GM23338 (cell line): ENCODE results near the gene RAD51B. TPM values are rescaled to one million over a fixed set of nuclear protein-coding genes. Genes with fewer than 3 reads are reported as not detected.

Experiments
- ATAC-seq: fragments of 200-7000 bp; cut with Tn5 transposase; 3 replicates; pipeline ENCODE4 v1.9.1; 2020
- DNase-seq: peaks from one replicate; pipeline ENCODE4 v3.0.0-alpha.2; 2015; ENCODE audit warnings: low spot score
- H2AFZ ChIP-seq: fragments of 200-600 bp; sonication (generic); 2 replicates; pipeline ENCODE4 v1.8.0; 2016; ENCODE audit warnings: antibody characterized with exemption, mild to moderate bottlenecking, moderate library complexity
- H3F3A ChIP-seq: fragments of 200-600 bp; sonication (generic); replicated peaks from 2 replicates; pipeline ENCODE4 v1.8.0; 2017; ENCODE audit warnings: antibody characterized with exemption, mixed run types, low read depth
- H3K27ac ChIP-seq: fragments of 200-600 bp; sonication (generic); 2 replicates; pipeline ENCODE4 v1.6.1; 2016; ENCODE audit warnings: low read depth
- H3K27me3 ChIP-seq: fragments of 200-600 bp; sonication (generic); 2 replicates; pipeline ENCODE4 v1.8.0; 2016; ENCODE audit warnings: mild to moderate bottlenecking, mixed run types, moderate library complexity; ENCODE audit not compliant: insufficient read depth
- H3K36me3 ChIP-seq: fragments of 200-600 bp; sonication (generic); 2 replicates; pipeline ENCODE4 v1.8.0; 2016; ENCODE audit warnings: mild to moderate bottlenecking; ENCODE audit not compliant: insufficient read depth
- H3K4me1 ChIP-seq: fragments of 200-600 bp; sonication (generic); 2 replicates; pipeline ENCODE4 v1.8.0; 2016; ENCODE audit warnings: mild to moderate bottlenecking, moderate library complexity; ENCODE audit not compliant: insufficient read depth
- H3K4me2 ChIP-seq: fragments of 200-600 bp; sonication (generic); 2 replicates; pipeline ENCODE4 v1.7.1; 2017; ENCODE audit warnings: mixed run types
- H3K4me3 ChIP-seq: fragments of 200-600 bp; sonication (generic); 2 replicates; pipeline ENCODE4 v1.6.1; 2016; ENCODE audit warnings: mixed run types
- H3K79me2 ChIP-seq: fragments of 200-600 bp; sonication (generic); replicated peaks from 2 replicates; pipeline ENCODE4 v1.8.0; 2017; ENCODE audit warnings: mild to moderate bottlenecking; ENCODE audit not compliant: insufficient read depth
- H3K9me2 ChIP-seq: fragments of 200-600 bp; sonication (generic); 2 replicates; pipeline ENCODE4 v1.8.0; 2017; ENCODE audit not compliant: insufficient read depth
- H4K20me1 ChIP-seq: fragments of 200-600 bp; sonication (generic); replicated peaks from 2 replicates; pipeline ENCODE4 v1.8.0; 2017; ENCODE audit warnings: mild to moderate bottlenecking; ENCODE audit not compliant: insufficient read depth
- H3K27ac Mint-ChIP-seq: 2 replicates; pipeline ENCODE4 v1.8.0; 2020; ENCODE audit warnings: inconsistent platforms, mild to moderate bottlenecking, moderate library complexity, mixed read lengths
- H3K27me3 Mint-ChIP-seq: 3 replicates; pipeline ENCODE4 v1.8.0; 2022; ENCODE audit warnings: low read depth, mild to moderate bottlenecking, moderate library complexity, mixed read lengths, inconsistent platforms; ENCODE audit not compliant: insufficient read depth, poor library complexity
- H3K36me3 Mint-ChIP-seq: 3 replicates; pipeline ENCODE4 v1.8.0; 2021; ENCODE audit warnings: low read depth, mild to moderate bottlenecking, inconsistent platforms, moderate library complexity, mixed read lengths
- H3K4me1 Mint-ChIP-seq: 3 replicates; pipeline ENCODE4 v1.8.0; 2020; ENCODE audit warnings: mild to moderate bottlenecking, inconsistent platforms, mixed read lengths
- H3K4me3 Mint-ChIP-seq: 3 replicates; pipeline ENCODE4 v1.8.0; 2021; ENCODE audit warnings: moderate library complexity, mild to moderate bottlenecking, inconsistent platforms, mixed read lengths
- H3K9me3 Mint-ChIP-seq: 3 replicates; pipeline ENCODE4 v1.8.0; 2020; ENCODE audit warnings: moderate library complexity, mild to moderate bottlenecking, inconsistent platforms, mixed read lengths
- EZH2 ChIP-seq: fragments of 200-600 bp; sonication (generic); IDR thresholded peaks from one replicate; pipeline ENCODE4 v1.8.0; 2017; ENCODE audit warnings: antibody characterized with exemption, mild to moderate bottlenecking, low read depth; ENCODE audit not compliant: unreplicated experiment
- EZH2phosphoT487 ChIP-seq: fragments of 200-600 bp; sonication (generic); IDR thresholded peaks from one replicate; pipeline ENCODE4 v1.8.1; 2018; ENCODE audit warnings: antibody characterized with exemption; ENCODE audit not compliant: unreplicated experiment
- JUNB ChIP-seq: IDR thresholded peaks from one replicate; pipeline ENCODE4 v1.6.1; 2016; ENCODE audit warnings: antibody characterized with exemption; ENCODE audit not compliant: unreplicated experiment
- POLR2AphosphoS5 ChIP-seq: IDR thresholded peaks from 2 replicates; pipeline ENCODE4 v1.6.1; 2016; ENCODE audit warnings: antibody characterized with exemption, low read depth
- STAT1 ChIP-seq: IDR thresholded peaks from one replicate; pipeline ENCODE4 v1.6.1; 2016; ENCODE audit warnings: antibody characterized with exemption; ENCODE audit not compliant: unreplicated experiment
- ZNF331 ChIP-seq: fragments of 250-450 bp; sonication (Bioruptor Pico); IDR thresholded peaks from 2 replicates; pipeline ENCODE4 v1.5.0; 2020; ENCODE audit warnings: low read depth, mild to moderate bottlenecking, moderate library complexity
- polyA plus RNA-seq: library from polyadenylated mRNA; unstranded; fragments of >200 nt; fragmentation: Nextera tagmentation; extraction: Ambion mirVana; gene quantifications from 2 replicates; pipeline ENCODE4 v1.2.1, GENCODE V29; 2016
- total RNA-seq: library from RNA; depleted of rRNA; stranded (reverse); fragments of >200 nt; shearing (Covaris generic); gene quantifications from 2 replicates; pipeline ENCODE4 v1.2.3, GENCODE V29; 2014
- TF ChIP-seq, protein P1 (sequence below), 2 experiments: fragments of 200-600 bp in 1 of 2; sonication (generic) in 1 of 2; conservative IDR thresholded peaks; 2 replicates each; pipeline versions ENCODE4 v1.5.1 to v1.6.1; 2016 to 2017; ENCODE audit warnings: antibody characterized with exemption in 2 of 2, low read depth in 2 of 2, mild to moderate bottlenecking in 2 of 2, moderate library complexity in 1 of 2
- TF ChIP-seq, protein P2 (sequence below): fragments of 250-450 bp; sonication (Bioruptor Pico); IDR thresholded peaks from 2 replicates; pipeline ENCODE4 v1.5.0; 2020; ENCODE audit warnings: mild to moderate bottlenecking, moderate library complexity

RAD51B gene
- total and polyA plus RNA-seq, 2 experiments from 2014 or later = 15.7 to 29.1 TPM

- Histone ChIP-seq H3K27ac (no peak overlapping the region), H3K36me3 (no peaks in the 10 kb centered on the region), H3K4me2 (no peak overlapping the region), H3K4me3 (no peak overlapping the region), H2AFZ (no peak overlapping the region), H3K4me1 (peaks cover 17% of the 10 kb centered on the region), H4K20me1 (no peaks in the 10 kb centered on the region), H3K27me3 (0 out of 2 replicates have a peak, but pooled peaks cover 4% of the 10 kb centered on the region), H3K9me2 (0 out of 2 replicates have a peak, but pooled peaks cover 3% of the 10 kb centered on the region), H3F3A (no peaks in the 10 kb centered on the region), H3K79me2 (no peaks in the 10 kb centered on the region)
- Mint-ChIP-seq H3K4me1 (peaks cover 25% of the 10 kb centered on the region), H3K27me3 (peaks cover 5% of the 10 kb centered on the region), H3K9me3 (no peaks in the 10 kb centered on the region), H3K27ac (no peak overlapping the region), H3K4me3 (no peak overlapping the region), H3K36me3 (no peaks in the 10 kb centered on the region)
- TF ChIP-seq POLR2AphosphoS5 (no peak), EZH2 (no peak), EZH2phosphoT487 (no peak)
- ATAC-seq (no peak), DNase-seq (no peak)
These were observed 357.1 kb downstream of the RAD51B start for GRCh38 chr14:68176687-68177086.

GRCh38 chr14:68177728-68178127, 358.1 kb downstream of the RAD51B start:
- no peak overlapping the region for H3K27ac Mint-ChIP-seq
- ATAC-seq (no peak), DNase-seq (no peak)
- TF ChIP-seq POLR2AphosphoS5 (no peak), JUNB (no peak), EZH2 (no peak), STAT1 (no peak), ZNF331 (CRISPR knock-in tag) (no peak)
- TF ChIP-seq, protein P1, sequence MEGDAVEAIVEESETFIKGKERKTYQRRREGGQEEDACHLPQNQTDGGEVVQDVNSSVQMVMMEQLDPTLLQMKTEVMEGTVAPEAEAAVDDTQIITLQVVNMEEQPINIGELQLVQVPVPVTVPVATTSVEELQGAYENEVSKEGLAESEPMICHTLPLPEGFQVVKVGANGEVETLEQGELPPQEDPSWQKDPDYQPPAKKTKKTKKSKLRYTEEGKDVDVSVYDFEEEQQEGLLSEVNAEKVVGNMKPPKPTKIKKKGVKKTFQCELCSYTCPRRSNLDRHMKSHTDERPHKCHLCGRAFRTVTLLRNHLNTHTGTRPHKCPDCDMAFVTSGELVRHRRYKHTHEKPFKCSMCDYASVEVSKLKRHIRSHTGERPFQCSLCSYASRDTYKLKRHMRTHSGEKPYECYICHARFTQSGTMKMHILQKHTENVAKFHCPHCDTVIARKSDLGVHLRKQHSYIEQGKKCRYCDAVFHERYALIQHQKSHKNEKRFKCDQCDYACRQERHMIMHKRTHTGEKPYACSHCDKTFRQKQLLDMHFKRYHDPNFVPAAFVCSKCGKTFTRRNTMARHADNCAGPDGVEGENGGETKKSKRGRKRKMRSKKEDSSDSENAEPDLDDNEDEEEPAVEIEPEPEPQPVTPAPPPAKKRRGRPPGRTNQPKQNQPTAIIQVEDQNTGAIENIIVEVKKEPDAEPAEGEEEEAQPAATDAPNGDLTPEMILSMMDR (conservative IDR thresholded peaks at IDR 0.05; ENCODE audit: low read depth in 2 of 2) = no peak
- TF ChIP-seq, protein P2, sequence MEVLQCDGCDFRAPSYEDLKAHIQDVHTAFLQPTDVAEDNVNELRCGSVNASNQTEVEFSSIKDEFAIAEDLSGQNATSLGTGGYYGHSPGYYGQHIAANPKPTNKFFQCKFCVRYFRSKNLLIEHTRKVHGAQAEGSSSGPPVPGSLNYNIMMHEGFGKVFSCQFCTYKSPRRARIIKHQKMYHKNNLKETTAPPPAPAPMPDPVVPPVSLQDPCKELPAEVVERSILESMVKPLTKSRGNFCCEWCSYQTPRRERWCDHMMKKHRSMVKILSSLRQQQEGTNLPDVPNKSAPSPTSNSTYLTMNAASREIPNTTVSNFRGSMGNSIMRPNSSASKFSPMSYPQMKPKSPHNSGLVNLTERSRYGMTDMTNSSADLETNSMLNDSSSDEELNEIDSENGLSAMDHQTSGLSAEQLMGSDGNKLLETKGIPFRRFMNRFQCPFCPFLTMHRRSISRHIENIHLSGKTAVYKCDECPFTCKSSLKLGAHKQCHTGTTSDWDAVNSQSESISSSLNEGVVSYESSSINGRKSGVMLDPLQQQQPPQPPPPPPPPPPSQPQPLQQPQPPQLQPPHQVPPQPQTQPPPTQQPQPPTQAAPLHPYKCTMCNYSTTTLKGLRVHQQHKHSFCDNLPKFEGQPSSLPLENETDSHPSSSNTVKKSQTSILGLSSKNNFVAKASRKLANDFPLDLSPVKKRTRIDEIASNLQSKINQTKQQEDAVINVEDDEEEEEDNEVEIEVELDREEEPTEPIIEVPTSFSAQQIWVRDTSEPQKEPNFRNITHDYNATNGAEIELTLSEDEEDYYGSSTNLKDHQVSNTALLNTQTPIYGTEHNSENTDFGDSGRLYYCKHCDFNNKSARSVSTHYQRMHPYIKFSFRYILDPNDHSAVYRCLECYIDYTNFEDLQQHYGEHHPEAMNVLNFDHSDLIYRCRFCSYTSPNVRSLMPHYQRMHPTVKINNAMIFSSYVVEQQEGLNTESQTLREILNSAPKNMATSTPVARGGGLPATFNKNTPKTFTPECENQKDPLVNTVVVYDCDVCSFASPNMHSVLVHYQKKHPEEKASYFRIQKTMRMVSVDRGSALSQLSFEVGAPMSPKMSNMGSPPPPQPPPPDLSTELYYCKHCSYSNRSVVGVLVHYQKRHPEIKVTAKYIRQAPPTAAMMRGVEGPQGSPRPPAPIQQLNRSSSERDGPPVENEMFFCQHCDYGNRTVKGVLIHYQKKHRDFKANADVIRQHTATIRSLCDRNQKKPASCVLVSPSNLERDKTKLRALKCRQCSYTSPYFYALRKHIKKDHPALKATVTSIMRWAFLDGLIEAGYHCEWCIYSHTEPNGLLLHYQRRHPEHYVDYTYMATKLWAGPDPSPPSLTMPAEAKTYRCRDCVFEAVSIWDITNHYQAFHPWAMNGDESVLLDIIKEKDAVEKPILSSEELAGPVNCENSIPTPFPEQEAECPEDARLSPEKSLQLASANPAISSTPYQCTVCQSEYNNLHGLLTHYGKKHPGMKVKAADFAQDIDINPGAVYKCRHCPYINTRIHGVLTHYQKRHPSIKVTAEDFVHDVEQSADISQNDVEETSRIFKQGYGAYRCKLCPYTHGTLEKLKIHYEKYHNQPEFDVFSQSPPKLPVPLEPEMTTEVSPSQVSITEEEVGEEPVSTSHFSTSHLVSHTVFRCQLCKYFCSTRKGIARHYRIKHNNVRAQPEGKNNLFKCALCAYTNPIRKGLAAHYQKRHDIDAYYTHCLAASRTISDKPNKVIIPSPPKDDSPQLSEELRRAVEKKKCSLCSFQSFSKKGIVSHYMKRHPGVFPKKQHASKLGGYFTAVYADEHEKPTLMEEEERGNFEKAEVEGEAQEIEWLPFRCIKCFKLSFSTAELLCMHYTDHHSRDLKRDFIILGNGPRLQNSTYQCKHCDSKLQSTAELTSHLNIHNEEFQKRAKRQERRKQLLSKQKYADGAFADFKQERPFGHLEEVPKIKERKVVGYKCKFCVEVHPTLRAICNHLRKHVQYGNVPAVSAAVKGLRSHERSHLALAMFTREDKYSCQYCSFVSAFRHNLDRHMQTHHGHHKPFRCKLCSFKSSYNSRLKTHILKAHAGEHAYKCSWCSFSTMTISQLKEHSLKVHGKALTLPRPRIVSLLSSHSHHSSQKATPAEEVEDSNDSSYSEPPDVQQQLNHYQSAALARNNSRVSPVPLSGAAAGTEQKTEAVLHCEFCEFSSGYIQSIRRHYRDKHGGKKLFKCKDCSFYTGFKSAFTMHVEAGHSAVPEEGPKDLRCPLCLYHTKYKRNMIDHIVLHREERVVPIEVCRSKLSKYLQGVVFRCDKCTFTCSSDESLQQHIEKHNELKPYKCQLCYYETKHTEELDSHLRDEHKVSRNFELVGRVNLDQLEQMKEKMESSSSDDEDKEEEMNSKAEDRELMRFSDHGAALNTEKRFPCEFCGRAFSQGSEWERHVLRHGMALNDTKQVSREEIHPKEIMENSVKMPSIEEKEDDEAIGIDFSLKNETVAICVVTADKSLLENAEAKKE (CRISPR knock-in tag) = no peak
- Histone ChIP-seq H3K9me2 (0 out of 2 replicates have a peak, but pooled peaks cover 3% of the 10 kb centered on the region), H3K4me1 (peaks cover 18% of the 10 kb centered on the region), H4K20me1 (no peaks in the 10 kb centered on the region), H2AFZ (no peak overlapping the region), H3K27ac (no peak overlapping the region), H3K79me2 (no peaks in the 10 kb centered on the region), H3F3A (no peaks in the 10 kb centered on the region), H3K36me3 (no peaks in the 10 kb centered on the region), H3K4me2 (no peak overlapping the region), H3K27me3 (0 out of 2 replicates have a peak, but pooled peaks cover 4% of the 10 kb centered on the region), H3K4me3 (no peak overlapping the region)
- H3K4me1 Mint-ChIP-seq = peaks cover 27% of the 10 kb centered on the region
- H3K9me3 Mint-ChIP-seq = no peaks in the 10 kb centered on the region
- no peak overlapping the region for H3K4me3 Mint-ChIP-seq
- H3K36me3 Mint-ChIP-seq = no peaks in the 10 kb centered on the region
- H3K27me3 Mint-ChIP-seq = peaks cover 5% of the 10 kb centered on the region
